GM18951 (cell line): Measurements from ENCODE around the gene PAN2.
"Not testable (repeated sequence)": the region's sequence is repeated elsewhere in the genome, so short reads cannot be mapped to it uniquely, and the experiment has no call there.

Source experiments
- POLR2A ChIP-seq: IDR thresholded peaks from 4 replicates; pipeline ENCODE4 v1.6.1; 2011; ENCODE audit warnings: mild to moderate bottlenecking; ENCODE audit not compliant: insufficient read length, insufficient read depth; ENCODE audit errors: extremely low read depth
- in situ Hi-C: fragments of 300-500 bp; cut with MboI; formaldehyde crosslinking; loops from one replicate; pipeline ENCODE4 v1.12.0; 2022; ENCODE audit warnings: low sequenced_read_pairs, mixed read lengths, inconsistent platforms; ENCODE audit not compliant: unreplicated experiment

PAN2 gene

GRCh38 chr12:56359851-56360767 lies 26.3 kb upstream of the PAN2 start, which contains the start of gene STAT2:
Gene STAT2, minus strand, starts transcription at chr12:56360107. Its CDS starts 3,536 bp downstream, at chr12:56356571.
- TF ChIP-seq POLR2A, result peak; percentile 95
- in situ Hi-C loops, result no loop called here

GRCh38 chr12:56358836-56359532 lies 25.2 kb upstream of the PAN2 start:
- peak; percentile 20 for TF ChIP-seq POLR2A
- in situ Hi-C loops, result no loop called here

DNA sequence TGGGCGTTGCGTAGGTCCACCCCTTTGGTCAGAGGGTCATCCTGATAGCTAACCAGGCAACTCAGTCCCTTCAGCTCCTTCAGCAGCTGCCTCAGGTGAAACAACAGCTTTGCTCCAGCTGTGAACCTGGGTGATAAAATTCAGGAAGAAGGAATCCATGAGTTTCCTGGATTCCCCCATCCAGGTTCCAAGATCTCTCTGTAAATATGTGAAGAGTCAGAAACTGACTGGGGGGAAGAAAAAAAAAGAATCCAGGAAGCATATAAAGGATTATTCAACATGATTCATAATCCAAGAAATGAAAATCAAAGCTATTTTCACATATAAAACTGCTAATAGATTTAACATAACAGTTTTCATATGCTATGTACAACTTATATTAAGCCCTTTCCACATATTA lies 17.5 kb upstream of the PAN2 start:
- no peak for TF ChIP-seq POLR2A
- in situ Hi-C loops, result no loop called here

- TF ChIP-seq POLR2A, result no peak
- in situ Hi-C loops, result no loop called here
These were observed 16.9 kb upstream of the PAN2 start for GRCh38 chr12:56350662-56351061.

- TF ChIP-seq POLR2A, result no peak
- in situ Hi-C loops, result no loop called here
These were observed 15.0 kb upstream of the PAN2 start for GRCh38 chr12:56348776-56349175.

- in situ Hi-C loops, result not testable (repeated sequence)
These were observed 13.5 kb upstream of the PAN2 start for GRCh38 chr12:56347255-56347654.

- in situ Hi-C loops, result no loop called here
- TF ChIP-seq POLR2A, result no peak
These were observed 12.9 kb upstream of the PAN2 start for GRCh38 chr12:56346675-56347074.

GRCh38 chr12:56342290-56342689 lies 8.5 kb upstream of the PAN2 start:
- in situ Hi-C loops, result not testable (repeated sequence)

DNA sequence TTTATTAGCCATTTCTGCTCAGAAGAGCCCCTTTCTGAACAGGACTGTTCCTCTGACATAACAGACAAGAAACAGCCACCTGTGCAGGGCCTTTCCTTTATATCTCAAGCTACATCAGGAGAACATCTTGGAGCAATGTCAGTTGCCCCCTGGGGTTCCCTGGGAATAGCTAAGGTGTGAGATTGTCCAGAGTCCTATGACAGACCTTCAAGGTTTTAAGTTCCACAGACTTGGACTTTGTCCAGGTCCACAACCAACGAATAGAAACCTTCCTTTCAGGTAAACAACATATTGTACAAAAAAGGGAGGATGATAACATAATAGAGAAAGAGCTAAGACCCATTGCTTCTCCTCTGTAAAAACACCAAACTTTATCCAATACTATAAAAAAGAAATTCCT lies 7.8 kb upstream of the PAN2 start:
- in situ Hi-C loops, result no loop called here
- TF ChIP-seq POLR2A, result no peak

- TF ChIP-seq POLR2A, result no peak
- in situ Hi-C loops, result no loop called here
These were observed 5.3 kb upstream of the PAN2 start for GRCh38 chr12:56339158-56339422.

GRCh38 chr12:56338308-56339157 lies 4.7 kb upstream of the PAN2 start, which contains the start of gene IL23A:
Gene IL23A, plus strand, starts transcription at chr12:56338884. Its CDS starts 161 bp downstream, at chr12:56339045.
- in situ Hi-C loops, result no loop called here
- TF ChIP-seq POLR2A, result peak; percentile 29

DNA sequence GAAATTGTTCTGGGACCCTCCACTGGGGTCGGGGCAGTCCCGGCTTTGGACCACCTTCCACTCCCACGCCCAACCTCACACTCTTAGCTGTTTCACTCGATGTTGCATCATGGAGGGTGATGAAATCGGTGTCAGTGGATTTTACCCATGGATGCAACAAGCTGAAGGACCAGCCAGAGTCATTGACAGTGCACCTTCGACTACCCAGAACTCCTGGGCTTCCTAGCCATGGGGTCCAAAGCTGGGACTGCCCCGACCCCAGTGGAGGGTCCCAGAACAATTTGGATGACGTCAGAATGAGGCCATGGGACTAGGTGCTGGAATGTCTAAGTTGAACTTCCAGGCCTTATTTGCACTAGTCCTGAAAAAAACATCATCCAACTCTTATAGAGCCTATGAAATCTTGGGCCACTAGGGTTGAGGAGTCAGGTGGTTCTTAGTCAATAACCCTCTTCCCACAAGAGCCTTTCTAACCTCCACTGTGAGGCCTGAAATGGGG lies 4.0 kb upstream of the PAN2 start:
- no peak for TF ChIP-seq POLR2A
- in situ Hi-C loops, result no loop called here
